IMR-90 (cell line): ENCODE data around the gene ENO3.

Experiments used
- BHLHE40 ChIP-seq: fragments of 150-350 bp; IDR thresholded peaks from 2 replicates; pipeline ENCODE4 v1.6.1; 2016; ENCODE audit warnings: mild to moderate bottlenecking, low read depth, low read length
- CEBPB ChIP-seq: IDR thresholded peaks from 2 replicates; pipeline ENCODE4 v1.6.1; 2012; ENCODE audit warnings: low read depth, low read length, improper control_type of control experiment
- FOS ChIP-seq: fragments of 150-350 bp; IDR thresholded peaks from 2 replicates; pipeline ENCODE4 v1.6.1; 2016; ENCODE audit warnings: low read depth, low read length
- MAFK ChIP-seq: IDR thresholded peaks from 2 replicates; pipeline ENCODE4 v1.6.1; 2012; ENCODE audit warnings: low read depth, low read length, improper control_type of control experiment
- MXI1 ChIP-seq: IDR thresholded peaks from 2 replicates; pipeline ENCODE4 v1.6.1; 2012; ENCODE audit warnings: low read depth, mild to moderate bottlenecking, low read length, moderate library complexity, borderline replicate concordance
- NFE2L2 ChIP-seq: fragments of 150-350 bp; IDR thresholded peaks from 2 replicates; pipeline ENCODE4 v1.6.1; 2016; ENCODE audit warnings: low read depth, mild to moderate bottlenecking, low read length
- POLR2A ChIP-seq: IDR thresholded peaks from 2 replicates; pipeline ENCODE4 v1.6.1; 2012; ENCODE audit warnings: mild to moderate bottlenecking, low read depth, low read length
- RAD21 ChIP-seq: IDR thresholded peaks from 2 replicates; pipeline ENCODE4 v1.6.1; 2012; ENCODE audit warnings: low read length, improper control_type of control experiment
- RCOR1 ChIP-seq: IDR thresholded peaks from 2 replicates; pipeline ENCODE4 v1.6.1; 2012; ENCODE audit warnings: mild to moderate bottlenecking, low read length, improper control_type of control experiment; ENCODE audit not compliant: insufficient replicate concordance
- RFX5 ChIP-seq: IDR thresholded peaks from 2 replicates; pipeline ENCODE4 v1.8.0; 2012; ENCODE audit warnings: low read depth, mild to moderate bottlenecking, low read length, moderate library complexity
- SMC3 ChIP-seq: fragments of 150-350 bp; IDR thresholded peaks from 2 replicates; pipeline ENCODE4 v1.6.1; 2016; ENCODE audit warnings: low read depth, mild to moderate bottlenecking, antibody characterized with exemption, low read length, moderate library complexity
- USF2 ChIP-seq: fragments of 150-350 bp; IDR thresholded peaks from 2 replicates; pipeline ENCODE4 v1.6.1; 2017; ENCODE audit warnings: mild to moderate bottlenecking, antibody characterized with exemption, low read length, low read depth
- TF ChIP-seq, protein P1 (sequence below): conservative IDR thresholded peaks from 2 replicates; pipeline ENCODE4 v1.5.1; 2012; ENCODE audit warnings: mild to moderate bottlenecking, low read depth, low read length, improper control_type of control experiment
- TF ChIP-seq, protein P2 (sequence below): fragments of 150-350 bp; IDR thresholded peaks from 2 replicates; pipeline ENCODE4 v1.6.1; 2016; ENCODE audit warnings: low read depth, mild to moderate bottlenecking, low read length, moderate library complexity, borderline replicate concordance

- no peak for TF ChIP-seq SMC3
- TF ChIP-seq, protein P1, sequence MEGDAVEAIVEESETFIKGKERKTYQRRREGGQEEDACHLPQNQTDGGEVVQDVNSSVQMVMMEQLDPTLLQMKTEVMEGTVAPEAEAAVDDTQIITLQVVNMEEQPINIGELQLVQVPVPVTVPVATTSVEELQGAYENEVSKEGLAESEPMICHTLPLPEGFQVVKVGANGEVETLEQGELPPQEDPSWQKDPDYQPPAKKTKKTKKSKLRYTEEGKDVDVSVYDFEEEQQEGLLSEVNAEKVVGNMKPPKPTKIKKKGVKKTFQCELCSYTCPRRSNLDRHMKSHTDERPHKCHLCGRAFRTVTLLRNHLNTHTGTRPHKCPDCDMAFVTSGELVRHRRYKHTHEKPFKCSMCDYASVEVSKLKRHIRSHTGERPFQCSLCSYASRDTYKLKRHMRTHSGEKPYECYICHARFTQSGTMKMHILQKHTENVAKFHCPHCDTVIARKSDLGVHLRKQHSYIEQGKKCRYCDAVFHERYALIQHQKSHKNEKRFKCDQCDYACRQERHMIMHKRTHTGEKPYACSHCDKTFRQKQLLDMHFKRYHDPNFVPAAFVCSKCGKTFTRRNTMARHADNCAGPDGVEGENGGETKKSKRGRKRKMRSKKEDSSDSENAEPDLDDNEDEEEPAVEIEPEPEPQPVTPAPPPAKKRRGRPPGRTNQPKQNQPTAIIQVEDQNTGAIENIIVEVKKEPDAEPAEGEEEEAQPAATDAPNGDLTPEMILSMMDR, result no peak
- no peak for TF ChIP-seq RCOR1
- TF ChIP-seq POLR2A, result no peak
- no peak for TF ChIP-seq FOS
- no peak for TF ChIP-seq RFX5
- TF ChIP-seq MAFK, result no peak
- no peak for TF ChIP-seq RAD21
- TF ChIP-seq, protein P2, sequence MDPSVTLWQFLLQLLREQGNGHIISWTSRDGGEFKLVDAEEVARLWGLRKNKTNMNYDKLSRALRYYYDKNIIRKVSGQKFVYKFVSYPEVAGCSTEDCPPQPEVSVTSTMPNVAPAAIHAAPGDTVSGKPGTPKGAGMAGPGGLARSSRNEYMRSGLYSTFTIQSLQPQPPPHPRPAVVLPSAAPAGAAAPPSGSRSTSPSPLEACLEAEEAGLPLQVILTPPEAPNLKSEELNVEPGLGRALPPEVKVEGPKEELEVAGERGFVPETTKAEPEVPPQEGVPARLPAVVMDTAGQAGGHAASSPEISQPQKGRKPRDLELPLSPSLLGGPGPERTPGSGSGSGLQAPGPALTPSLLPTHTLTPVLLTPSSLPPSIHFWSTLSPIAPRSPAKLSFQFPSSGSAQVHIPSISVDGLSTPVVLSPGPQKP, result no peak
- no peak for TF ChIP-seq CEBPB
- TF ChIP-seq USF2, result no peak
- TF ChIP-seq MXI1, result no peak
- TF ChIP-seq NFE2L2, result no peak
- no peak for TF ChIP-seq BHLHE40
These were observed 48.0 kb downstream of the ENO3 start for GRCh38 chr17:4998732-4999429.
